Chondrocyte (in vitro differentiated cells): ENCODE results near the gene PARP3. TPM values are rescaled to one million over a fixed set of nuclear protein-coding genes. Genes with fewer than 3 reads are reported as not detected.
A peak's percentile ranks its signal among the peaks of the same experiment; 100 is the strongest.
"Not testable (repeated sequence)": the region's sequence is repeated elsewhere in the genome, so short reads cannot be mapped to it uniquely, and the experiment has no call there.

Experiments
- DNase-seq: peaks from one replicate; pipeline ENCODE4 v3.0.0; 2021; ENCODE audit warnings: mixed read lengths, low spot score
- H3K27ac Mint-ChIP-seq: one replicate; pipeline ENCODE4 v1.8.0; 2021; ENCODE audit warnings: mild to moderate bottlenecking, moderate library complexity, mixed read lengths; ENCODE audit not compliant: unreplicated experiment
- H3K27me3 Mint-ChIP-seq: 2 replicates; pipeline ENCODE4 v1.8.0; 2021; ENCODE audit warnings: low read depth, mixed read lengths
- H3K36me3 Mint-ChIP-seq: 2 replicates; pipeline ENCODE4 v1.8.0; 2021; ENCODE audit warnings: low read depth, mixed read lengths
- H3K4me1 Mint-ChIP-seq: 2 replicates; pipeline ENCODE4 v1.8.0; 2021; ENCODE audit warnings: low read depth, mild to moderate bottlenecking, mixed read lengths
- H3K4me3 Mint-ChIP-seq: one replicate; pipeline ENCODE4 v1.8.0; 2021; ENCODE audit warnings: mild to moderate bottlenecking, moderate library complexity, mixed read lengths; ENCODE audit not compliant: unreplicated experiment
- H3K9me3 Mint-ChIP-seq: 2 replicates; pipeline ENCODE4 v1.8.0; 2021; ENCODE audit warnings: low read depth, mixed read lengths
- CTCF ChIP-seq: fragments of 200-600 bp; sonication (generic); IDR thresholded peaks from 2 replicates; pipeline ENCODE4 v1.5.0; 2021; ENCODE audit warnings: antibody characterized with exemption, mild to moderate bottlenecking, moderate library complexity
- long read RNA-seq: library from polyadenylated mRNA; stranded (forward); transcript quantifications from one replicate; pipeline ENCODE4 v2.0.0, GENCODE V29; 2021
- total RNA-seq: library from RNA; stranded (reverse); gene quantifications from 3 replicates; pipeline ENCODE4 v1.2.1, GENCODE V29; 2021

PARP3 gene
- total RNA-seq: 9.5 to 12.4 TPM (median 9.7 TPM) in 3 replicates
- long read RNA-seq, transcript PARP3-201 (11 exons, 2,336 nt): major isoform, 6 of 21 reads
- long read RNA-seq, partial matches to known transcripts: 6 of 21 reads
- long read RNA-seq, other reads (novel, unspliced or antisense): 5 of 21 reads

GRCh38 chr3:51941798-51942602 lies at the start of gene PARP3, which contains the start of gene RRP9:
PARP3 (plus strand) TSS chr3:51942363; CDS start chr3:51943356, 993 bp downstream.
RRP9 (minus strand) TSS chr3:51941904; CDS start chr3:51941867, 37 bp downstream.
- no peaks in the 10 kb centered on the region for H3K27me3 Mint-ChIP-seq
- peak; percentile 100 for TF ChIP-seq CTCF
- no peaks in the 10 kb centered on the region for H3K9me3 Mint-ChIP-seq
- peak within 1 kb of the TSS; percentile 81 for H3K27ac Mint-ChIP-seq
- H3K4me3 Mint-ChIP-seq: peak within 1 kb of the TSS; percentile 78
- peaks cover 12% of the 10 kb centered on the region for H3K36me3 Mint-ChIP-seq
- peaks cover 33% of the 10 kb centered on the region for H3K4me1 Mint-ChIP-seq
- DNase-seq: peak; percentile 100

DNA sequence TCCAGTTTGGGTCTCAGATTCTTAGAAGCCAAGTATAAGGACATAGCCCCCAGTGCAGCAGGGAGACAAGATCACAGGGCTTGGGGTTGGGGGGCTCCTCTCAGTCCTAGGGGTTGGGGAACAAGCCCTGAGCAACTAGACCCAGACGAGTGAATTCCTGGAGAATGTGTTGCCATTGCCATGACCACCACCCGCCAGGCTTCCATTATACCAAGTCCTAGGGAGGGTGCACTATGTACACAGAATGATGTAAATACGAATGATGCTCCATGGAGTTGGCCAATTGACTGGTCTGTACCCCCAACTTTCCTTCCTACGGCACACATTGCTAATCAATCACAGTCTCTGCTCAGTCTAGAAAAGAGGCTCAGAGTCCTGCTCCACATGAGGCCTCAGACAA lies 47.8 kb upstream of the PARP3 start:
- no peak for DNase-seq
- Mint-ChIP-seq H3K4me3 (no peak overlapping the region), H3K36me3 (peaks cover 2% of the 10 kb centered on the region), H3K4me1 (no peaks in the 10 kb centered on the region), H3K27ac (no peak overlapping the region), H3K27me3 (peaks cover 49% of the 10 kb centered on the region), H3K9me3 (no peaks in the 10 kb centered on the region)
- no peak for TF ChIP-seq CTCF

- H3K27ac Mint-ChIP-seq: no peak overlapping the region
- no peaks in the 10 kb centered on the region for H3K4me1 Mint-ChIP-seq
- no peaks in the 10 kb centered on the region for H3K9me3 Mint-ChIP-seq
- peaks cover 2% of the 10 kb centered on the region for H3K36me3 Mint-ChIP-seq
- TF ChIP-seq CTCF: no peak
- no peak overlapping the region for H3K4me3 Mint-ChIP-seq
- DNase-seq: no peak
- peaks cover 49% of the 10 kb centered on the region for H3K27me3 Mint-ChIP-seq
These were observed 47.2 kb upstream of the PARP3 start for GRCh38 chr3:51894939-51895338.

- no peak for TF ChIP-seq CTCF
- DNase-seq: no peak
- peaks cover 55% of the 10 kb centered on the region for H3K27me3 Mint-ChIP-seq
- H3K36me3 Mint-ChIP-seq: peaks cover 2% of the 10 kb centered on the region
- no peaks in the 10 kb centered on the region for H3K9me3 Mint-ChIP-seq
- no peaks in the 10 kb centered on the region for H3K4me1 Mint-ChIP-seq
- no peak overlapping the region for H3K27ac Mint-ChIP-seq
- no peak overlapping the region for H3K4me3 Mint-ChIP-seq
These were observed 45.4 kb upstream of the PARP3 start for GRCh38 chr3:51896607-51897305.

- peaks cover 53% of the 10 kb centered on the region for H3K27me3 Mint-ChIP-seq
- H3K9me3 Mint-ChIP-seq: no peaks in the 10 kb centered on the region
- DNase-seq: no peak
- no peak for TF ChIP-seq CTCF
- no peak overlapping the region for H3K4me3 Mint-ChIP-seq
- no peak overlapping the region for H3K27ac Mint-ChIP-seq
- H3K36me3 Mint-ChIP-seq: peaks cover 2% of the 10 kb centered on the region
- no peaks in the 10 kb centered on the region for H3K4me1 Mint-ChIP-seq
These were observed 44.8 kb upstream of the PARP3 start for GRCh38 chr3:51897391-51897790.

- H3K4me3 Mint-ChIP-seq, H3K9me3 Mint-ChIP-seq, H3K36me3 Mint-ChIP-seq, H3K4me1 Mint-ChIP-seq, H3K27ac Mint-ChIP-seq, DNase-seq: not testable (repeated sequence)
- H3K27me3 Mint-ChIP-seq: peaks cover 53% of the 10 kb centered on the region
These were observed 42.1 kb upstream of the PARP3 start for GRCh38 chr3:51900043-51900442.

DNA sequence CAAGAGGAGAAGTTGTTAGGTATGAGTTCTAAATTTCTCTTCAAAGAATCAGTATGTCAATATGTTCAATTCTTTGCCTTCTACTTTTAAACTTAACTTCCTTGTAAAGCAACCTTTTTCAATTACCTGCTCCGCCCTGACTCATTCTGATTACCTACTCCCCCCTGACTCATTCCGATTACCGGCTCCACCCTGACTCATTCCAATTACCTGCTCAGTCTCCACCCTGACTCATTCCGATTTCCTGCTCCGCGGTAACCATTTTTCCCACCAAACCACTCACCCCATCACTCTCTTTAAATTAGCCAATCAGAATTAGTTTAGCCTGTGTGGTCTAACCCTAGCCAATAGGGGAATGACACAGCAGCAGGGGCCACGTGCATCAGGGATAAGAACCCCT lies 39.8 kb upstream of the PARP3 start:
- not testable (repeated sequence) for H3K36me3 Mint-ChIP-seq, DNase-seq, H3K27ac Mint-ChIP-seq, H3K4me3 Mint-ChIP-seq, H3K4me1 Mint-ChIP-seq
- Mint-ChIP-seq H3K9me3 (peaks cover 14% of the 10 kb centered on the region), H3K27me3 (peaks cover 37% of the 10 kb centered on the region)
